EL (cell line): Measurements from ENCODE around the gene OLFML2B.
"Not testable (repeated sequence)": the region's sequence is repeated elsewhere in the genome, so short reads cannot be mapped to it uniquely, and the experiment has no call there.

ENCODE experiments used
- DNase-seq: peaks from one replicate; pipeline ENCODE4 v3.0.0-alpha.2; 2016

Gene OLFML2B

GRCh38 chr1:162023547-162024501 is at the start of gene OLFML2B:
Gene OLFML2B (minus strand): TSS chr1:162023869. CDS start chr1:162023430, 439 bp downstream.
- DNase-seq, result peak; percentile 84

- DNase-seq, result no peak
These were observed 49.1 kb upstream of the OLFML2B start for GRCh38 chr1:162072740-162073139.

GRCh38 chr1:162070825-162071224 is 47.2 kb upstream of the OLFML2B start:
- no peak for DNase-seq

- DNase-seq, result no peak
These were observed 46.6 kb upstream of the OLFML2B start for GRCh38 chr1:162070094-162070748.

- DNase-seq, result peak; percentile 72
These were observed 45.8 kb upstream of the OLFML2B start, which contains the start of gene NOS1AP for GRCh38 chr1:162069334-162070093. Gene NOS1AP (plus strand): TSS chr1:162069691. CDS start chr1:162070178, 487 bp downstream.

GRCh38 chr1:162068301-162068700 is 44.6 kb upstream of the OLFML2B start:
- DNase-seq, result no peak

- no peak for DNase-seq
These were observed 43.8 kb upstream of the OLFML2B start for GRCh38 chr1:162067466-162067865.

GRCh38 chr1:162066836-162067235 is 43.2 kb upstream of the OLFML2B start:
- not testable (repeated sequence) for DNase-seq

GRCh38 chr1:162065016-162065415 is 41.3 kb upstream of the OLFML2B start:
- DNase-seq, result no peak

GRCh38 chr1:162062542-162063015 is 38.9 kb upstream of the OLFML2B start:
- DNase-seq, result no peak

- DNase-seq, result no peak
These were observed 36.6 kb upstream of the OLFML2B start for GRCh38 chr1:162060314-162060713.

GRCh38 chr1:162059721-162060120 is 36.1 kb upstream of the OLFML2B start:
- no peak for DNase-seq

GRCh38 chr1:162056579-162056978 is 32.9 kb upstream of the OLFML2B start:
- DNase-seq, result no peak

GRCh38 chr1:162056043-162056442 is 32.4 kb upstream of the OLFML2B start:
- DNase-seq, result peak; percentile 74

- DNase-seq, result peak; percentile 87
These were observed 31.4 kb upstream of the OLFML2B start for GRCh38 chr1:162055062-162055461.

GRCh38 chr1:162053949-162054348 is 30.3 kb upstream of the OLFML2B start:
- not testable (repeated sequence) for DNase-seq

- no peak for DNase-seq
These were observed 23.3 kb upstream of the OLFML2B start for GRCh38 chr1:162046921-162047320.

- no peak for DNase-seq
These were observed 18.7 kb upstream of the OLFML2B start for GRCh38 chr1:162042361-162042760.

- peak; percentile 45 for DNase-seq
These were observed 17.0 kb upstream of the OLFML2B start for GRCh38 chr1:162040657-162041056.

GRCh38 chr1:162040001-162040400 is 16.3 kb upstream of the OLFML2B start:
- no peak for DNase-seq

- DNase-seq, result no peak
These were observed 15.0 kb upstream of the OLFML2B start for GRCh38 chr1:162038624-162039023.

GRCh38 chr1:162036163-162036562 is 12.5 kb upstream of the OLFML2B start:
- DNase-seq, result no peak

- peak; percentile 51 for DNase-seq
These were observed 11.6 kb upstream of the OLFML2B start for GRCh38 chr1:162035241-162035640.
